Lower leg skin (tissue), 3 donors: ENCODE results near the gene AGAP6.
"Not testable (repeated sequence)": the region's sequence is repeated elsewhere in the genome, so short reads cannot be mapped to it uniquely, and the experiment has no call there.

Source experiments
- POLR2A ChIP-seq, 2 donors: fragments of 450-650 bp; IDR thresholded peaks; one replicate each; pipeline ENCODE4 v1.6.1; 2016 to 2017; ENCODE audit warnings: antibody characterized with exemption in 2 of 2, mild to moderate bottlenecking in 1 of 2, moderate library complexity in 1 of 2
- TF ChIP-seq, protein P1 (sequence below), 3 donors: fragments of 450-650 bp; IDR thresholded peaks; one replicate each; pipeline ENCODE4 v1.5.1; 2016; ENCODE audit warnings: antibody characterized with exemption in 3 of 3, mild to moderate bottlenecking in 3 of 3, moderate library complexity in 2 of 3

DNA sequence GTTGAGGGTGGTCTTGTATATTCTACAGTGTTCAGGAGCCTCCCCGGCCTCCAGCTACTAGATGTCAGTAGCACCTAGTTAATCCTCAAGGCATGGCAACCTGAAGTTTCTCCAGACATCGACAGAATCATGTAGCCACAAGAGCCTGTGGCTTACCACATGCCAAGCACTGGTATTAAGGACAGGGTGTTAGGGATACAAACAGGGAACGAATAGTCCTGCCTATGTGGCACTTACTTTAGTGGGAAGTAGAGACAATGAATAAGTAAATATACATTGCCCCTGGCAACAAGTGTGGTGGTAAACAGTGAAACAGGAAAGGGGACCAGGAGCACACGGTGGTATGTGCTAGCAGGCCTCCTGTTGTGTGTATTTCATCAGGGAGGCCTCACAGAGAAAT lies 47.1 kb downstream of the AGAP6 start:
- TF ChIP-seq, protein P1, sequence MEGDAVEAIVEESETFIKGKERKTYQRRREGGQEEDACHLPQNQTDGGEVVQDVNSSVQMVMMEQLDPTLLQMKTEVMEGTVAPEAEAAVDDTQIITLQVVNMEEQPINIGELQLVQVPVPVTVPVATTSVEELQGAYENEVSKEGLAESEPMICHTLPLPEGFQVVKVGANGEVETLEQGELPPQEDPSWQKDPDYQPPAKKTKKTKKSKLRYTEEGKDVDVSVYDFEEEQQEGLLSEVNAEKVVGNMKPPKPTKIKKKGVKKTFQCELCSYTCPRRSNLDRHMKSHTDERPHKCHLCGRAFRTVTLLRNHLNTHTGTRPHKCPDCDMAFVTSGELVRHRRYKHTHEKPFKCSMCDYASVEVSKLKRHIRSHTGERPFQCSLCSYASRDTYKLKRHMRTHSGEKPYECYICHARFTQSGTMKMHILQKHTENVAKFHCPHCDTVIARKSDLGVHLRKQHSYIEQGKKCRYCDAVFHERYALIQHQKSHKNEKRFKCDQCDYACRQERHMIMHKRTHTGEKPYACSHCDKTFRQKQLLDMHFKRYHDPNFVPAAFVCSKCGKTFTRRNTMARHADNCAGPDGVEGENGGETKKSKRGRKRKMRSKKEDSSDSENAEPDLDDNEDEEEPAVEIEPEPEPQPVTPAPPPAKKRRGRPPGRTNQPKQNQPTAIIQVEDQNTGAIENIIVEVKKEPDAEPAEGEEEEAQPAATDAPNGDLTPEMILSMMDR (IDR thresholded peaks at IDR 0.05) = not testable (repeated sequence)
- not testable (repeated sequence) for TF ChIP-seq POLR2A (IDR thresholded peaks at IDR 0.05)
